GM12864 (cell line): ENCODE measurements around the gene OR2T8.

Source experiments
- DNase-seq: peaks from one replicate; pipeline ENCODE4 v3.0.0-alpha.2; 2011; ENCODE audit warnings: low read depth
- H3K4me3 ChIP-seq: 2 replicates; pipeline ENCODE4 v1.5.1; 2011; ENCODE audit warnings: mild to moderate bottlenecking, low read depth, low read length, control low read depth
- CTCF ChIP-seq: IDR thresholded peaks from 2 replicates; pipeline ENCODE4 v1.5.1; 2011; ENCODE audit warnings: low read depth, mild to moderate bottlenecking, moderate library complexity, low read length, control low read depth, inconsistent platforms; ENCODE audit errors: missing control alignments

The OR2T8 gene

DNA sequence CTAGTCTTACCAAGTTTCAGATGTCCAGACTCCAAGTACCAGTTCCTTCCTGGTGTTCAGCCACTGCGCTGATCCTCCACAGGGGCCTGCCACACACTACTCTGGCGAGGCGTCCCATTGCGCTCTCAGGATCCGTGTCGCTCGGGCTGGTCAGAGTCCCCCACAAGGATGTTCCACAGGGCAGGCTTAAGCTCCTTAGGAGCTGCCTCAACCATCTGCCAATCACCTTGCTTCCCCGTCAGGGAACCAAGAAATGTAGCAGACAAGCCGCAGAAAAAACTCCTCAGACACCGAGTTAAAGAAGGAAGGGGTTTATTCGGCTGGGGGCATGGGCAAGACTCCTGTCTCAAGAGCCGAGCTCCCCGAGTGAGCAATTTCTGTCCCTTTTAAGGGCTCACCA, 14.9 kb upstream of the OR2T8 start:
- no peak overlapping the region for H3K4me3 ChIP-seq
- no peak for DNase-seq
- no peak for TF ChIP-seq CTCF

GRCh38 chr1:247905910-247906503, 14.0 kb upstream of the OR2T8 start:
- no peak overlapping the region for H3K4me3 ChIP-seq
- DNase-seq, result no peak
- TF ChIP-seq CTCF, result no peak

DNA sequence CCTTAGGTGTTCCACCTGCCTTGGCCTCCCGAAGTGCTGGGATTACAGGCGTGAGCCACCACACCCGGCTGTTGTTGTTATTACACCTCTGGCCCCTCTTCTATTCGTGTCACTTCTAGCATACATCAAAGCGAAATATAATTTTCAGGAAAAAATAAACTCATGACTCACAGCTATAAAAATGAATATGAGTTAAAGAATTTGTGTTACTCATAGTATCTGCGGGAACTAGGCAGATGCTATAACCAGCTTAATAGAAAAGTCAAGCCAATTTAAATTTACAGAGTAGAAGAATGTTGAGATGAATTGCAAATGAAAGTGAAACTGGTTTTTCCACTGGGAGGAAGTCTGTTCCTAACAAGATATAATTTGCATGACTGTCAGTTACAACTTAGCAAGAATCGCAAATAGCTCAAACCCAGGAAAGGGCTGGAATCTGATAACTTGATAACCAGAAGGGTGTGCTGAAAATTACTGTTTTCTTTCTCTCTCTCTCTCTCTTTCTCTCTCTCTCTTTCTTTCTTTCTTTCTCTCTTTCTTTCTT, 13.5 kb upstream of the OR2T8 start:
- TF ChIP-seq CTCF, result no peak
- no peak overlapping the region for H3K4me3 ChIP-seq
- DNase-seq, result no peak

DNA sequence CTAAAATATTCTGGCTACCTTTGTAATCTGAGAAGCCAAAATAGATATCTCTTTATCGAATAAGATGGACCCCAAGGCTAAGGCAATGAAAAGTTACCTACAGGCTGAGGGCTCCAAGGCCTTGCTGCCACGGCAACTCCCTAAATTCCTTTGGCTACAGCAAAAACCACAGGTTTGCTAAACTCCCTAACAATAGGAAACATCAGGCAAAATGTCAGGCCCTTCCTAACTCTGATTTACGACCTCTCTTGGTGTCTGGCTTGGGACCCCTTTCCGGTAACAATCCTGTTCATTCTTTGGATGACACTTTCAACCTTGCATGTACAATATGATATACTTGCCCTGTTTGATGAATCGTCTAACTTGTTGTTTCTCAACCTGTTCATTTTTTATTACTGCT, 11.3 kb upstream of the OR2T8 start:
- no peak overlapping the region for H3K4me3 ChIP-seq
- TF ChIP-seq CTCF, result no peak
- DNase-seq, result no peak

- no peak overlapping the region for H3K4me3 ChIP-seq
- DNase-seq, result no peak
- no peak for TF ChIP-seq CTCF
Observed at GRCh38 chr1:247913786-247914185, 6.3 kb upstream of the OR2T8 start.

GRCh38 chr1:247914941-247915662, 5.0 kb upstream of the OR2T8 start:
- TF ChIP-seq CTCF, result no peak
- DNase-seq, result no peak
- no peak overlapping the region for H3K4me3 ChIP-seq
